ENCODE measurements around the gene SULT1E1. TPM values are rescaled to one million over a fixed set of nuclear protein-coding genes. Genes with fewer than 3 reads are reported as not detected.

The SULT1E1 gene
- total and polyA plus RNA-seq, 2 experiments from 2014 or later: not detected

- TF ChIP-seq STAT1 (IDR thresholded peaks at IDR 0.05; ENCODE audit: unreplicated experiment) (no peak), ZNF114 (CRISPR knock-in tag; IDR thresholded peaks at IDR 0.05) (no peak)
- H4K20me1 ChIP-seq (replicated peaks; ENCODE audit: insufficient read depth): no peaks in the 10 kb centered on the region
- Mint-ChIP-seq H3K4me3 (no peak overlapping the region), H3K4me1 (no peaks in the 10 kb centered on the region), H3K27me3 (ENCODE audit: insufficient read depth, low read depth, poor library complexity) (peaks cover 1% of the 10 kb centered on the region), H3K9me3 (no peaks in the 10 kb centered on the region), H3K36me3 (ENCODE audit: low read depth) (no peaks in the 10 kb centered on the region), H3K27ac (no peak overlapping the region)
- no peaks in the 10 kb centered on the region for H3K9me2 ChIP-seq (ENCODE audit: insufficient read depth)
- no peaks in the 10 kb centered on the region for H3F3A ChIP-seq (replicated peaks; ENCODE audit: low read depth)
- no peak overlapping the region for H2AFZ ChIP-seq
- no peaks in the 10 kb centered on the region for H3K79me2 ChIP-seq (replicated peaks; ENCODE audit: insufficient read depth)
- H3K36me3 ChIP-seq (ENCODE audit: insufficient read depth): no peaks in the 10 kb centered on the region
- H3K4me2 ChIP-seq: no peak overlapping the region
- DNase-seq (ENCODE audit: low spot score) (no peak), ATAC-seq (no peak)
- no peaks in the 10 kb centered on the region for H3K4me1 ChIP-seq (ENCODE audit: insufficient read depth)
- H3K27ac ChIP-seq (ENCODE audit: low read depth): no peak overlapping the region
- H3K27me3 ChIP-seq (ENCODE audit: insufficient read depth): no peaks in the 10 kb centered on the region; the same call in 1 of the 2 replicates
- no peak overlapping the region for H3K4me3 ChIP-seq
Observed at GRCh38 chr4:69849297-69849696, 10.6 kb downstream of the SULT1E1 start.

- H4K20me1 ChIP-seq (replicated peaks; ENCODE audit: insufficient read depth): no peaks in the 10 kb centered on the region
- no peak overlapping the region for H3K27ac Mint-ChIP-seq
- no peaks in the 10 kb centered on the region for H3K4me1 ChIP-seq (ENCODE audit: insufficient read depth)
- no peak overlapping the region for H2AFZ ChIP-seq
- H3K4me3 ChIP-seq: no peak overlapping the region
- H3K27ac ChIP-seq (ENCODE audit: low read depth): no peak overlapping the region
- H3F3A ChIP-seq (replicated peaks; ENCODE audit: low read depth): no peaks in the 10 kb centered on the region
- H3K9me2 ChIP-seq (ENCODE audit: insufficient read depth): no peaks in the 10 kb centered on the region
- no peaks in the 10 kb centered on the region for H3K9me3 Mint-ChIP-seq
- no peaks in the 10 kb centered on the region for H3K36me3 ChIP-seq (ENCODE audit: insufficient read depth)
- no peaks in the 10 kb centered on the region for H3K79me2 ChIP-seq (replicated peaks; ENCODE audit: insufficient read depth)
- peaks cover 2% of the 10 kb centered on the region for H3K27me3 Mint-ChIP-seq (ENCODE audit: insufficient read depth, low read depth, poor library complexity)
- H3K4me2 ChIP-seq: no peak overlapping the region
- DNase-seq (ENCODE audit: low spot score) (no peak), ATAC-seq (no peak)
- no peak overlapping the region for H3K4me3 Mint-ChIP-seq
- no peaks in the 10 kb centered on the region; the same call in 1 of the 2 replicates for H3K27me3 ChIP-seq (ENCODE audit: insufficient read depth)
- H3K4me1 Mint-ChIP-seq: no peaks in the 10 kb centered on the region
- H3K36me3 Mint-ChIP-seq (ENCODE audit: low read depth): no peaks in the 10 kb centered on the region
- TF ChIP-seq NANOG (IDR thresholded peaks at IDR 0.05; ENCODE audit: borderline replicate concordance) (no peak), ETS1 (IDR thresholded peaks at IDR 0.05) (no peak), POLR2AphosphoS5 (IDR thresholded peaks at IDR 0.05; ENCODE audit: low read depth) (no peak), CREB1 (CRISPR knock-in tag; IDR thresholded peaks at IDR 0.05; ENCODE audit: low read depth) (no peak), EZH2phosphoT487 (IDR thresholded peaks at IDR 0.05; ENCODE audit: unreplicated experiment) (no peak), STAT1 (IDR thresholded peaks at IDR 0.05; ENCODE audit: unreplicated experiment) (no peak), ZNF331 (CRISPR knock-in tag; IDR thresholded peaks at IDR 0.05; ENCODE audit: low read depth) (no peak), CTCF (conservative IDR thresholded peaks at IDR 0.05; ENCODE audit: low read depth in 2 of 2) (no peak), JUNB (IDR thresholded peaks at IDR 0.05; ENCODE audit: unreplicated experiment) (no peak), REST (IDR thresholded peaks at IDR 0.05; ENCODE audit: unreplicated experiment) (no peak)
Observed at GRCh38 chr4:69848028-69848427, 11.9 kb downstream of the SULT1E1 start.

Measured in GM23338 (cell line).